ENCODE data around the gene TSPAN5. TPM values are rescaled to one million over a fixed set of nuclear protein-coding genes. Genes with fewer than 3 reads are reported as not detected.

The TSPAN5 gene
- total and polyA plus RNA-seq, 8 donors = 1.6 to 90.2 (median 8.5) TPM

- H3K9me3 ChIP-seq = no peaks in the 10 kb centered on the region
- WGBS, 5 donors = 56 to 71% (median 63%) methylated on average over 4 of the region's 4 CpGs
- no peaks in the 10 kb centered on the region for H3K27me3 ChIP-seq
- intact Hi-C loops (cut with DNase I; ENCODE audit: low total_unique reads) = no loop called here
- H3K36me3 ChIP-seq = no peaks in the 10 kb centered on the region
- DNase-seq = peak in 1 of 2 donors; percentile 48
- H3K4me3 ChIP-seq = no peak overlapping the region
- peaks cover 10 to 64% (median 14%) of the 10 kb centered on the region in 4 donors for H3K4me1 ChIP-seq
- H3K27ac ChIP-seq = no peak overlapping the region
- no peak for TF ChIP-seq CTCF (IDR thresholded peaks at IDR 0.05)
- TF ChIP-seq POLR2AphosphoS5 (IDR thresholded peaks at IDR 0.05) = peak in 1 of 3 donors; percentile 37
These were observed 32.1 kb downstream of the TSPAN5 start for GRCh38 chr4:98626350-98626749.

- TF ChIP-seq POLR2AphosphoS5 (IDR thresholded peaks at IDR 0.05) (no peak), EP300 (IDR thresholded peaks at IDR 0.05) (no peak), POLR2A (IDR thresholded peaks at IDR 0.05) (no peak), CTCF (IDR thresholded peaks at IDR 0.05) (no peak)
- peaks cover 10 to 60% (median 14%) of the 10 kb centered on the region in 4 donors for H3K4me1 ChIP-seq
- no peak overlapping the region for H3K4me3 ChIP-seq
- intact Hi-C loops (cut with DNase I; ENCODE audit: low total_unique reads) = no loop called here
- no peaks in the 10 kb centered on the region for H3K9me3 ChIP-seq
- no peak overlapping the region for H3K27ac ChIP-seq
- H3K36me3 ChIP-seq = no peaks in the 10 kb centered on the region
- no peaks in the 10 kb centered on the region for H3K27me3 ChIP-seq
- WGBS, 5 donors = 85 to 96% (median 92%) methylated on average over 2 of the region's 2 CpGs
- no peak for DNase-seq
These were observed 32.5 kb downstream of the TSPAN5 start for GRCh38 chr4:98625920-98626319.

GRCh38 chr4:98625399-98625798, 33.0 kb downstream of the TSPAN5 start:
- 56 to 80% (median 73%) methylated on average over 4 of the region's 4 CpGs for WGBS, 5 donors
- H3K27ac ChIP-seq = no peak overlapping the region
- H3K4me1 ChIP-seq = peaks cover 10 to 58% (median 14%) of the 10 kb centered on the region in 4 donors
- TF ChIP-seq POLR2AphosphoS5 (IDR thresholded peaks at IDR 0.05) (no peak), POLR2A (IDR thresholded peaks at IDR 0.05) (no peak), EP300 (IDR thresholded peaks at IDR 0.05) (no peak), CTCF (IDR thresholded peaks at IDR 0.05) (no peak)
- no peak overlapping the region for H3K4me3 ChIP-seq
- H3K9me3 ChIP-seq = no peaks in the 10 kb centered on the region
- intact Hi-C loops (cut with DNase I; ENCODE audit: low total_unique reads) = no loop called here
- no peaks in the 10 kb centered on the region for H3K27me3 ChIP-seq
- DNase-seq = no peak
- H3K36me3 ChIP-seq = no peaks in the 10 kb centered on the region

GRCh38 chr4:98624642-98625041, 33.8 kb downstream of the TSPAN5 start:
- WGBS, 5 donors = 74 to 94% (median 89%) methylated on average over 4 of the region's 4 CpGs
- H3K4me3 ChIP-seq = no peak overlapping the region

More at GRCh38 chr4:98624642-98625041, 33.8 kb downstream of the TSPAN5 start:
- DNase-seq = no peak
- Histone ChIP-seq H3K36me3 (no peaks in the 10 kb centered on the region), H3K27me3 (no peaks in the 10 kb centered on the region), H3K9me3 (no peaks in the 10 kb centered on the region), H3K4me1 (peaks cover 10 to 63% (median 14%) of the 10 kb centered on the region in 4 donors), H3K27ac (no peak overlapping the region)
- intact Hi-C loops (cut with DNase I; ENCODE audit: low total_unique reads) = no loop called here
- TF ChIP-seq POLR2A (IDR thresholded peaks at IDR 0.05) (no peak), CTCF (IDR thresholded peaks at IDR 0.05) (no peak), POLR2AphosphoS5 (IDR thresholded peaks at IDR 0.05) (no peak), EP300 (IDR thresholded peaks at IDR 0.05) (no peak)

All from stomach (tissue), 9 donors.